ENCODE measurements around the gene HINFP. TPM values are rescaled to one million over a fixed set of nuclear protein-coding genes. Genes with fewer than 3 reads are reported as not detected.

The HINFP gene
- total and polyA plus RNA-seq, 2 experiments from 2014 or later = 12.6 to 29.2 TPM

DNA sequence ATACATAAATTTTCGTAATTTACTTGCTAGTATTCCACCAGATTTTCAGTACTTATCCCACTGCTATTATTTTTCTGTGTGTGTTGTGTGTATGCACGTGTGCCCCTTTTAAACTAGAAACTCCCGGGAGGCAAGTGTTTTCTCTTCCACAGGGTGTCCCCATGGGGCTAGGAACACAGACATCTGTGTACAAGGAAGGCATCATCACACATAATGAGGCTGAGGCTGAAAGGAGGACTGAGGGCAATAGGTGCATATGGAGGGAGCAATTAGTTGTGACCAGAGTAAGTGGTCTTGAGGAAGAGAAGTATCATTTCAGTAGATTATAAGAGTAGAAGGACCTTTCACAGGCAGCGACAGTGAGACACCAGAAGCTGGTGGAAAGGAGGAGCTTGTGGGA, 17.6 kb upstream of the HINFP start:
- H3K4me1 Mint-ChIP-seq = peaks cover 34% of the 10 kb centered on the region
- H3K27ac Mint-ChIP-seq = no peak overlapping the region
- Histone ChIP-seq H3K9me2 (ENCODE audit: insufficient read depth) (no peaks in the 10 kb centered on the region), H3K36me3 (ENCODE audit: insufficient read depth) (peaks cover under 1% of the 10 kb centered on the region), H4K20me1 (replicated peaks; ENCODE audit: insufficient read depth) (no peaks in the 10 kb centered on the region), H2AFZ (no peak overlapping the region), H3K27me3 (ENCODE audit: insufficient read depth) (peaks cover 12% of the 10 kb centered on the region), H3K4me3 (no peak overlapping the region), H3F3A (replicated peaks; ENCODE audit: low read depth) (peaks cover 35% of the 10 kb centered on the region), H3K79me2 (replicated peaks; ENCODE audit: insufficient read depth) (peaks cover 15% of the 10 kb centered on the region), H3K27ac (ENCODE audit: low read depth) (no peak overlapping the region), H3K4me1 (ENCODE audit: insufficient read depth) (peaks cover 34% of the 10 kb centered on the region), H3K4me2 (no peak overlapping the region)
- DNase-seq (ENCODE audit: low spot score) (no peak), ATAC-seq (no peak)
- H3K36me3 Mint-ChIP-seq (ENCODE audit: low read depth) = peaks cover 3% of the 10 kb centered on the region; the same call in 2 of the 3 replicates
- TF ChIP-seq, protein P1, sequence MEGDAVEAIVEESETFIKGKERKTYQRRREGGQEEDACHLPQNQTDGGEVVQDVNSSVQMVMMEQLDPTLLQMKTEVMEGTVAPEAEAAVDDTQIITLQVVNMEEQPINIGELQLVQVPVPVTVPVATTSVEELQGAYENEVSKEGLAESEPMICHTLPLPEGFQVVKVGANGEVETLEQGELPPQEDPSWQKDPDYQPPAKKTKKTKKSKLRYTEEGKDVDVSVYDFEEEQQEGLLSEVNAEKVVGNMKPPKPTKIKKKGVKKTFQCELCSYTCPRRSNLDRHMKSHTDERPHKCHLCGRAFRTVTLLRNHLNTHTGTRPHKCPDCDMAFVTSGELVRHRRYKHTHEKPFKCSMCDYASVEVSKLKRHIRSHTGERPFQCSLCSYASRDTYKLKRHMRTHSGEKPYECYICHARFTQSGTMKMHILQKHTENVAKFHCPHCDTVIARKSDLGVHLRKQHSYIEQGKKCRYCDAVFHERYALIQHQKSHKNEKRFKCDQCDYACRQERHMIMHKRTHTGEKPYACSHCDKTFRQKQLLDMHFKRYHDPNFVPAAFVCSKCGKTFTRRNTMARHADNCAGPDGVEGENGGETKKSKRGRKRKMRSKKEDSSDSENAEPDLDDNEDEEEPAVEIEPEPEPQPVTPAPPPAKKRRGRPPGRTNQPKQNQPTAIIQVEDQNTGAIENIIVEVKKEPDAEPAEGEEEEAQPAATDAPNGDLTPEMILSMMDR (conservative IDR thresholded peaks at IDR 0.05; ENCODE audit: low read depth in 2 of 2) = peak in 1 of 2 experiments; percentile 36; a peak in 2 of 4 replicates
- TF ChIP-seq, protein P2, sequence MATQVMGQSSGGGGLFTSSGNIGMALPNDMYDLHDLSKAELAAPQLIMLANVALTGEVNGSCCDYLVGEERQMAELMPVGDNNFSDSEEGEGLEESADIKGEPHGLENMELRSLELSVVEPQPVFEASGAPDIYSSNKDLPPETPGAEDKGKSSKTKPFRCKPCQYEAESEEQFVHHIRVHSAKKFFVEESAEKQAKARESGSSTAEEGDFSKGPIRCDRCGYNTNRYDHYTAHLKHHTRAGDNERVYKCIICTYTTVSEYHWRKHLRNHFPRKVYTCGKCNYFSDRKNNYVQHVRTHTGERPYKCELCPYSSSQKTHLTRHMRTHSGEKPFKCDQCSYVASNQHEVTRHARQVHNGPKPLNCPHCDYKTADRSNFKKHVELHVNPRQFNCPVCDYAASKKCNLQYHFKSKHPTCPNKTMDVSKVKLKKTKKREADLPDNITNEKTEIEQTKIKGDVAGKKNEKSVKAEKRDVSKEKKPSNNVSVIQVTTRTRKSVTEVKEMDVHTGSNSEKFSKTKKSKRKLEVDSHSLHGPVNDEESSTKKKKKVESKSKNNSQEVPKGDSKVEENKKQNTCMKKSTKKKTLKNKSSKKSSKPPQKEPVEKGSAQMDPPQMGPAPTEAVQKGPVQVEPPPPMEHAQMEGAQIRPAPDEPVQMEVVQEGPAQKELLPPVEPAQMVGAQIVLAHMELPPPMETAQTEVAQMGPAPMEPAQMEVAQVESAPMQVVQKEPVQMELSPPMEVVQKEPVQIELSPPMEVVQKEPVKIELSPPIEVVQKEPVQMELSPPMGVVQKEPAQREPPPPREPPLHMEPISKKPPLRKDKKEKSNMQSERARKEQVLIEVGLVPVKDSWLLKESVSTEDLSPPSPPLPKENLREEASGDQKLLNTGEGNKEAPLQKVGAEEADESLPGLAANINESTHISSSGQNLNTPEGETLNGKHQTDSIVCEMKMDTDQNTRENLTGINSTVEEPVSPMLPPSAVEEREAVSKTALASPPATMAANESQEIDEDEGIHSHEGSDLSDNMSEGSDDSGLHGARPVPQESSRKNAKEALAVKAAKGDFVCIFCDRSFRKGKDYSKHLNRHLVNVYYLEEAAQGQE (IDR thresholded peaks at IDR 0.05; ENCODE audit: unreplicated experiment) = no peak
- peak overlapping the region; percentile 18; the same call in 2 of the 3 replicates for H3K4me3 Mint-ChIP-seq
- no peaks in the 10 kb centered on the region for H3K9me3 Mint-ChIP-seq
- H3K27me3 Mint-ChIP-seq (ENCODE audit: insufficient read depth, low read depth, poor library complexity) = peaks cover 21% of the 10 kb centered on the region

DNA sequence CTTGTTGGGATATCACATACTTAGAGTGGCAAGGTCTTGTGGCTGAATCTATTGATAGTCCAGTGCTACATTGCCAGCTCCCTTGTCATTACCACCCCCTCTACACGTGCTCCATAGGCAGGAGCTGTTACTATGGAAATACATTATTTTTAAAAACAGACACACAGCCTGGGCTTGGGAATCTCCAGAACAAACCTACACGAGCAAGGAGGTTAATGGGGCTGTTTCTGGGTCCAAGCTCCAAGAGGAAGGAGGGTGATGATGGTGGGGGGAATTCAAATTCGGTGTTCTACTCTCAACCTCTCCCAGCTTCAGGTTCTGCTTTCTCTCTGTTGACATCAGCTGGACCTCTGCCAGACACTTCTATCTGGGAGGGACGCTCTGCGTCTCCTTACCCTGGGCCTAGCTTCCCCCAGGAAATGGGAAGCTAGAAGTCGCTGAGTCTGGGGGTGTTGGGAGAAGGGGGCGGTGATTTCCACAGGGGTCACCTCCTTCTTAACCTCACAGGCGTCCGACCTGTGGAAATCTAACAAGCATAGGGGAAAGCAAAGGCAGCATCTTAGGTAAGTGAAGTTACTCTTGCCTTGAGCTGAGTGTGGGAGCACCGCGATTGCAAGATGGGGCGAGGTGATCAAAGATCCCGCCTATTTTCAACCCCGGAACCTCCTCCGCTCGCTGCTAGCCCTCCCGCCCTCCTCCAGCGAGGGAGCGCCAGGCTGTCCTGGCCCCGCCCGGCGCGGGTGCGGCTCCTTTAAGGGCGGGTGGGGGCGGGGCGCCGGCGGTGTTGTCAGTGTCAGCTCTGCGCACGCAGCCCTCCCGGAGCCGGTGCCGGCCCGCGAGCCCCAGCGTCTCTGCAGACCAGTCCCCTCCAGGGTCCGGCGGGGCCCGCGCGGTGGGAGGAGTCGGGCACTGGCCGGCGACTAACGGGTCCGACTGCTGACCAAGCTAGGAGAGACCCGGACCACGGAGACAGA, 14.5 kb upstream of the HINFP start, which contains the start of gene C2CD2L:
Gene C2CD2L (plus strand): TSS at position 781 of the 974 bp plus-strand sequence. CDS start 398 bp downstream, outside the sequence.
- peak within 1 kb of the TSS; percentile 94 for H2AFZ ChIP-seq
- no peak within 1 kb of the TSS for H3K27ac ChIP-seq (ENCODE audit: low read depth)
- H3K4me3 ChIP-seq = peak within 1 kb of the TSS; percentile 84
- TF ChIP-seq STAT1 (IDR thresholded peaks at IDR 0.05; ENCODE audit: unreplicated experiment) (no peak), EZH2phosphoT487 (IDR thresholded peaks at IDR 0.05; ENCODE audit: unreplicated experiment) (no peak), CREB1 (CRISPR knock-in tag; IDR thresholded peaks at IDR 0.05; ENCODE audit: low read depth) (no peak), JUNB (IDR thresholded peaks at IDR 0.05; ENCODE audit: unreplicated experiment) (no peak)
- TF ChIP-seq, protein P3, sequence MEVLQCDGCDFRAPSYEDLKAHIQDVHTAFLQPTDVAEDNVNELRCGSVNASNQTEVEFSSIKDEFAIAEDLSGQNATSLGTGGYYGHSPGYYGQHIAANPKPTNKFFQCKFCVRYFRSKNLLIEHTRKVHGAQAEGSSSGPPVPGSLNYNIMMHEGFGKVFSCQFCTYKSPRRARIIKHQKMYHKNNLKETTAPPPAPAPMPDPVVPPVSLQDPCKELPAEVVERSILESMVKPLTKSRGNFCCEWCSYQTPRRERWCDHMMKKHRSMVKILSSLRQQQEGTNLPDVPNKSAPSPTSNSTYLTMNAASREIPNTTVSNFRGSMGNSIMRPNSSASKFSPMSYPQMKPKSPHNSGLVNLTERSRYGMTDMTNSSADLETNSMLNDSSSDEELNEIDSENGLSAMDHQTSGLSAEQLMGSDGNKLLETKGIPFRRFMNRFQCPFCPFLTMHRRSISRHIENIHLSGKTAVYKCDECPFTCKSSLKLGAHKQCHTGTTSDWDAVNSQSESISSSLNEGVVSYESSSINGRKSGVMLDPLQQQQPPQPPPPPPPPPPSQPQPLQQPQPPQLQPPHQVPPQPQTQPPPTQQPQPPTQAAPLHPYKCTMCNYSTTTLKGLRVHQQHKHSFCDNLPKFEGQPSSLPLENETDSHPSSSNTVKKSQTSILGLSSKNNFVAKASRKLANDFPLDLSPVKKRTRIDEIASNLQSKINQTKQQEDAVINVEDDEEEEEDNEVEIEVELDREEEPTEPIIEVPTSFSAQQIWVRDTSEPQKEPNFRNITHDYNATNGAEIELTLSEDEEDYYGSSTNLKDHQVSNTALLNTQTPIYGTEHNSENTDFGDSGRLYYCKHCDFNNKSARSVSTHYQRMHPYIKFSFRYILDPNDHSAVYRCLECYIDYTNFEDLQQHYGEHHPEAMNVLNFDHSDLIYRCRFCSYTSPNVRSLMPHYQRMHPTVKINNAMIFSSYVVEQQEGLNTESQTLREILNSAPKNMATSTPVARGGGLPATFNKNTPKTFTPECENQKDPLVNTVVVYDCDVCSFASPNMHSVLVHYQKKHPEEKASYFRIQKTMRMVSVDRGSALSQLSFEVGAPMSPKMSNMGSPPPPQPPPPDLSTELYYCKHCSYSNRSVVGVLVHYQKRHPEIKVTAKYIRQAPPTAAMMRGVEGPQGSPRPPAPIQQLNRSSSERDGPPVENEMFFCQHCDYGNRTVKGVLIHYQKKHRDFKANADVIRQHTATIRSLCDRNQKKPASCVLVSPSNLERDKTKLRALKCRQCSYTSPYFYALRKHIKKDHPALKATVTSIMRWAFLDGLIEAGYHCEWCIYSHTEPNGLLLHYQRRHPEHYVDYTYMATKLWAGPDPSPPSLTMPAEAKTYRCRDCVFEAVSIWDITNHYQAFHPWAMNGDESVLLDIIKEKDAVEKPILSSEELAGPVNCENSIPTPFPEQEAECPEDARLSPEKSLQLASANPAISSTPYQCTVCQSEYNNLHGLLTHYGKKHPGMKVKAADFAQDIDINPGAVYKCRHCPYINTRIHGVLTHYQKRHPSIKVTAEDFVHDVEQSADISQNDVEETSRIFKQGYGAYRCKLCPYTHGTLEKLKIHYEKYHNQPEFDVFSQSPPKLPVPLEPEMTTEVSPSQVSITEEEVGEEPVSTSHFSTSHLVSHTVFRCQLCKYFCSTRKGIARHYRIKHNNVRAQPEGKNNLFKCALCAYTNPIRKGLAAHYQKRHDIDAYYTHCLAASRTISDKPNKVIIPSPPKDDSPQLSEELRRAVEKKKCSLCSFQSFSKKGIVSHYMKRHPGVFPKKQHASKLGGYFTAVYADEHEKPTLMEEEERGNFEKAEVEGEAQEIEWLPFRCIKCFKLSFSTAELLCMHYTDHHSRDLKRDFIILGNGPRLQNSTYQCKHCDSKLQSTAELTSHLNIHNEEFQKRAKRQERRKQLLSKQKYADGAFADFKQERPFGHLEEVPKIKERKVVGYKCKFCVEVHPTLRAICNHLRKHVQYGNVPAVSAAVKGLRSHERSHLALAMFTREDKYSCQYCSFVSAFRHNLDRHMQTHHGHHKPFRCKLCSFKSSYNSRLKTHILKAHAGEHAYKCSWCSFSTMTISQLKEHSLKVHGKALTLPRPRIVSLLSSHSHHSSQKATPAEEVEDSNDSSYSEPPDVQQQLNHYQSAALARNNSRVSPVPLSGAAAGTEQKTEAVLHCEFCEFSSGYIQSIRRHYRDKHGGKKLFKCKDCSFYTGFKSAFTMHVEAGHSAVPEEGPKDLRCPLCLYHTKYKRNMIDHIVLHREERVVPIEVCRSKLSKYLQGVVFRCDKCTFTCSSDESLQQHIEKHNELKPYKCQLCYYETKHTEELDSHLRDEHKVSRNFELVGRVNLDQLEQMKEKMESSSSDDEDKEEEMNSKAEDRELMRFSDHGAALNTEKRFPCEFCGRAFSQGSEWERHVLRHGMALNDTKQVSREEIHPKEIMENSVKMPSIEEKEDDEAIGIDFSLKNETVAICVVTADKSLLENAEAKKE (CRISPR knock-in tag; IDR thresholded peaks at IDR 0.05) = no peak

More for the DNA sequence above, 14.5 kb upstream of the HINFP start, which contains the start of gene C2CD2L:
- H3K9me3 Mint-ChIP-seq = no peaks in the 10 kb centered on the region
- Histone ChIP-seq H3K4me1 (ENCODE audit: insufficient read depth) (peaks cover 29% of the 10 kb centered on the region), H3K79me2 (replicated peaks; ENCODE audit: insufficient read depth) (no peaks in the 10 kb centered on the region), H3K4me2 (peak within 1 kb of the TSS; percentile 99), H4K20me1 (replicated peaks; ENCODE audit: insufficient read depth) (no peaks in the 10 kb centered on the region), H3K27me3 (ENCODE audit: insufficient read depth) (peaks cover 20% of the 10 kb centered on the region), H3K9me2 (ENCODE audit: insufficient read depth) (no peaks in the 10 kb centered on the region), H3K36me3 (ENCODE audit: insufficient read depth) (no peaks in the 10 kb centered on the region), H3F3A (replicated peaks; ENCODE audit: low read depth) (peaks cover 24% of the 10 kb centered on the region)
- H3K27me3 Mint-ChIP-seq (ENCODE audit: insufficient read depth, low read depth, poor library complexity) = peaks cover 25% of the 10 kb centered on the region
- H3K4me1 Mint-ChIP-seq = peaks cover 31% of the 10 kb centered on the region
- no peaks in the 10 kb centered on the region; the same call in 2 of the 3 replicates for H3K36me3 Mint-ChIP-seq (ENCODE audit: low read depth)
- H3K27ac Mint-ChIP-seq = no peak within 1 kb of the TSS
- H3K4me3 Mint-ChIP-seq = peak within 1 kb of the TSS; percentile 83
- ATAC-seq (peak; percentile 82), DNase-seq (ENCODE audit: low spot score) (peak; percentile 95)
